HS-5 (cell line): ENCODE measurements around the gene SETX.

ENCODE experiments used
- DNase-seq: peaks from one replicate; pipeline ENCODE4 v3.0.0-alpha.2; 2012; ENCODE audit warnings: low read depth

Gene SETX

GRCh38 chr9:132216861-132217619, 137.7 kb downstream of the SETX start:
- no peak for DNase-seq

- DNase-seq, result peak; percentile 83
Observed at GRCh38 chr9:132214027-132214622, 140.7 kb downstream of the SETX start.

- DNase-seq, result no peak
Observed at GRCh38 chr9:132211570-132211969, 143.2 kb downstream of the SETX start.
